Measurements from ENCODE around the gene RNF10. TPM values are rescaled to one million over a fixed set of nuclear protein-coding genes. Genes with fewer than 3 reads are reported as not detected.

RNF10 gene
- 102 and 118 TPM in 2 replicates for total RNA-seq

GRCh38 chr12:120534203-120534702, at the start of gene RNF10:
TSS of gene RNF10 (plus strand) at chr12:120534356. CDS start at chr12:120534812, 456 bp downstream.

GRCh38 chr12:120495731-120496412, 38.3 kb upstream of the RNF10 start, which contains the start of gene DYNLL1:
TSS of gene DYNLL1 (plus strand) at chr12:120496113. CDS start at chr12:120496422, 309 bp downstream.

GRCh38 chr12:120528861-120529525, 5.2 kb upstream of the RNF10 start, which contains the start of gene COQ5:
TSS of gene COQ5 (minus strand) at chr12:120529158. CDS start at chr12:120529141, 17 bp downstream.

GRCh38 chr12:120580787-120581723, 46.9 kb downstream of the RNF10 start, which contains the start of gene POP5:
TSS of gene POP5 (minus strand) at chr12:120581402. CDS start at chr12:120581362, 40 bp downstream.

Small RNA genes lying within 50 kb of the gene (small RNA-seq; reads per million reads assigned to genes)
- not detected for gene RF00019

Other genes starting within 250 kb of the RNF10 start
- gene RNU4-2, start 242.5 kb upstream of the RNF10 start, total RNA-seq, result under 0.01 TPM in 2 replicates
- gene RNU4-1, start 241.1 kb upstream of the RNF10 start, total RNA-seq, result under 0.01 TPM in 2 replicates
- gene SIRT4, start 232.0 kb upstream of the RNF10 start, total RNA-seq, result 0.98 and 3.5 TPM in 2 replicates
- not detected in 2 replicates for gene PLA2G1B, start 206.6 kb upstream of the RNF10 start, total RNA-seq
- 0.39 TPM in 1 of 2 replicates, not detected in the other for gene MSI1, start 165.2 kb upstream of the RNF10 start, total RNA-seq
- gene COX6A1, start 96.2 kb upstream of the RNF10 start, total RNA-seq, result 269 and 480 TPM in 2 replicates
- 15.3 and 33.8 TPM in 2 replicates for gene TRIAP1, start 88.0 kb upstream of the RNF10 start, total RNA-seq
- 13.3 and 19.7 TPM in 2 replicates for gene GATC, start 87.9 kb upstream of the RNF10 start, total RNA-seq
- 154 and 167 TPM in 2 replicates for gene SRSF9, start 64.6 kb upstream of the RNF10 start, total RNA-seq
- gene DYNLL1, start 38.2 kb upstream of the RNF10 start, total RNA-seq, result 179 and 288 TPM in 2 replicates
- 28.3 and 29.4 TPM in 2 replicates for gene COQ5, start 5.2 kb upstream of the RNF10 start, total RNA-seq
- gene POP5, start 47.0 kb downstream of the RNF10 start, total RNA-seq, result 31.0 and 38.7 TPM in 2 replicates
- gene CABP1, start 106.3 kb downstream of the RNF10 start, total RNA-seq, result 0.33 TPM in 1 of 2 replicates, not detected in the other
- gene MLEC, start 152.8 kb downstream of the RNF10 start, total RNA-seq, result 65.6 and 112 TPM in 2 replicates
- gene UNC119B, start 176.1 kb downstream of the RNF10 start, total RNA-seq, result 21.3 and 26.3 TPM in 2 replicates
- gene ACADS, start 191.5 kb downstream of the RNF10 start, total RNA-seq, result 11.7 and 12.2 TPM in 2 replicates